Measurements from ENCODE around the gene PAK3. TPM values are rescaled to one million over a fixed set of nuclear protein-coding genes. Genes with fewer than 3 reads are reported as not detected.

The PAK3 gene
- total RNA-seq, 1 donor from 2014 or later: 12.5 TPM

- Histone ChIP-seq H3K4me3 (no peak overlapping the region), H3K9me3 (ENCODE audit: low read depth) (no peaks in the 10 kb centered on the region), H3K27me3 (no peaks in the 10 kb centered on the region), H3K9ac (no peak overlapping the region), H3K4me1 (no peaks in the 10 kb centered on the region), H3F3A (ENCODE audit: low read depth) (no peaks in the 10 kb centered on the region), H3K27ac (no peak overlapping the region), H3K79me2 (ENCODE audit: low read depth) (no peaks in the 10 kb centered on the region), H4K20me1 (ENCODE audit: low read depth) (no peaks in the 10 kb centered on the region), H3K4me2 (no peak overlapping the region), H2AFZ (replicated peaks) (no peak overlapping the region), H3K36me3 (peaks cover 4% of the 10 kb centered on the region)
- H3K27me3 Mint-ChIP-seq (ENCODE audit: insufficient read depth, low read depth): no peaks in the 10 kb centered on the region
- peaks cover 39% of the 10 kb centered on the region for H3K36me3 Mint-ChIP-seq
- no peak for TF ChIP-seq CTCF (IDR thresholded peaks at IDR 0.05)
- no peak for TF ChIP-seq EZH2phosphoT487 (IDR thresholded peaks at IDR 0.05)
- no peak for TF ChIP-seq EZH2 (IDR thresholded peaks at IDR 0.05)
- no peak overlapping the region for H3K4me3 Mint-ChIP-seq
- DNase-seq (ENCODE audit: low spot score): no peak
- H3K27ac Mint-ChIP-seq: no peak overlapping the region
- no peaks in the 10 kb centered on the region for H3K4me1 Mint-ChIP-seq
- H3K9me3 Mint-ChIP-seq: no peaks in the 10 kb centered on the region
These were observed 55.8 kb downstream of the PAK3 start for GRCh38 chrX:111151764-111152163.

- Histone ChIP-seq H3K4me2 (no peak overlapping the region), H2AFZ (replicated peaks) (no peak overlapping the region), H3F3A (ENCODE audit: low read depth) (no peaks in the 10 kb centered on the region), H3K9ac (no peak overlapping the region), H3K4me3 (no peak overlapping the region), H3K36me3 (peaks cover 6% of the 10 kb centered on the region), H3K79me2 (ENCODE audit: low read depth) (no peaks in the 10 kb centered on the region), H3K27ac (no peak overlapping the region), H3K4me1 (no peaks in the 10 kb centered on the region), H3K9me3 (ENCODE audit: low read depth) (no peaks in the 10 kb centered on the region), H4K20me1 (ENCODE audit: low read depth) (no peaks in the 10 kb centered on the region), H3K27me3 (no peaks in the 10 kb centered on the region)
- DNase-seq (ENCODE audit: low spot score): no peak
- Mint-ChIP-seq H3K9me3 (peaks cover 2% of the 10 kb centered on the region), H3K27ac (no peak overlapping the region), H3K4me3 (no peak overlapping the region), H3K4me1 (no peaks in the 10 kb centered on the region), H3K36me3 (peaks cover 12% of the 10 kb centered on the region), H3K27me3 (ENCODE audit: insufficient read depth, low read depth) (no peaks in the 10 kb centered on the region)
- TF ChIP-seq CTCF (IDR thresholded peaks at IDR 0.05): no peak
These were observed 63.2 kb downstream of the PAK3 start for GRCh38 chrX:111159232-111159631.

- H3K4me3 Mint-ChIP-seq: no peak overlapping the region
- Histone ChIP-seq H3K4me3 (no peak overlapping the region), H3F3A (ENCODE audit: low read depth) (no peaks in the 10 kb centered on the region), H3K4me1 (no peaks in the 10 kb centered on the region), H3K36me3 (peaks cover 6% of the 10 kb centered on the region), H3K27me3 (no peaks in the 10 kb centered on the region), H3K79me2 (ENCODE audit: low read depth) (no peaks in the 10 kb centered on the region), H3K9ac (no peak overlapping the region), H2AFZ (replicated peaks) (no peak overlapping the region), H4K20me1 (ENCODE audit: low read depth) (no peaks in the 10 kb centered on the region), H3K9me3 (ENCODE audit: low read depth) (no peaks in the 10 kb centered on the region), H3K27ac (no peak overlapping the region), H3K4me2 (no peak overlapping the region)
- no peaks in the 10 kb centered on the region for H3K4me1 Mint-ChIP-seq
- H3K27me3 Mint-ChIP-seq (ENCODE audit: insufficient read depth, low read depth): no peaks in the 10 kb centered on the region
- DNase-seq (ENCODE audit: low spot score): peak; percentile 34
- TF ChIP-seq CTCF (IDR thresholded peaks at IDR 0.05) (peak; percentile 79), EZH2 (IDR thresholded peaks at IDR 0.05) (no peak)
- peaks cover 2% of the 10 kb centered on the region for H3K9me3 Mint-ChIP-seq
- no peak overlapping the region for H3K27ac Mint-ChIP-seq
- peaks cover 25% of the 10 kb centered on the region for H3K36me3 Mint-ChIP-seq
These were observed 68.7 kb downstream of the PAK3 start for GRCh38 chrX:111164728-111165127.

GRCh38 chrX:111165902-111166301 is 69.9 kb downstream of the PAK3 start:
- Histone ChIP-seq H4K20me1 (ENCODE audit: low read depth) (no peaks in the 10 kb centered on the region), H3K4me1 (no peaks in the 10 kb centered on the region), H3K4me3 (no peak overlapping the region), H3K27me3 (no peaks in the 10 kb centered on the region), H3K9me3 (ENCODE audit: low read depth) (no peaks in the 10 kb centered on the region), H3K36me3 (peaks cover 6% of the 10 kb centered on the region), H2AFZ (replicated peaks) (no peak overlapping the region), H3K4me2 (no peak overlapping the region), H3K79me2 (ENCODE audit: low read depth) (no peaks in the 10 kb centered on the region), H3K27ac (no peak overlapping the region), H3K9ac (no peak overlapping the region), H3F3A (ENCODE audit: low read depth) (no peaks in the 10 kb centered on the region)
- H3K27ac Mint-ChIP-seq: no peak overlapping the region
- peaks cover 26% of the 10 kb centered on the region for H3K36me3 Mint-ChIP-seq
- no peak overlapping the region for H3K4me3 Mint-ChIP-seq
- no peaks in the 10 kb centered on the region for H3K4me1 Mint-ChIP-seq
- H3K9me3 Mint-ChIP-seq: peaks cover 2% of the 10 kb centered on the region
- no peaks in the 10 kb centered on the region for H3K27me3 Mint-ChIP-seq (ENCODE audit: insufficient read depth, low read depth)
- TF ChIP-seq CTCF (IDR thresholded peaks at IDR 0.05) (no peak), EZH2 (IDR thresholded peaks at IDR 0.05) (no peak), EZH2phosphoT487 (IDR thresholded peaks at IDR 0.05) (no peak)
- DNase-seq (ENCODE audit: low spot score): no peak
